ENCODE data around the gene FOXP1. TPM values are rescaled to one million over a fixed set of nuclear protein-coding genes. Genes with fewer than 3 reads are reported as not detected.

FOXP1 gene
- total RNA-seq, 1 donor from 2014 or later: 56.7 TPM

- no peak for DNase-seq (ENCODE audit: low read depth in 2 of 2)
Observed at GRCh38 chr3:71160785-71161546, 422.6 kb downstream of the FOXP1 start.

DNA sequence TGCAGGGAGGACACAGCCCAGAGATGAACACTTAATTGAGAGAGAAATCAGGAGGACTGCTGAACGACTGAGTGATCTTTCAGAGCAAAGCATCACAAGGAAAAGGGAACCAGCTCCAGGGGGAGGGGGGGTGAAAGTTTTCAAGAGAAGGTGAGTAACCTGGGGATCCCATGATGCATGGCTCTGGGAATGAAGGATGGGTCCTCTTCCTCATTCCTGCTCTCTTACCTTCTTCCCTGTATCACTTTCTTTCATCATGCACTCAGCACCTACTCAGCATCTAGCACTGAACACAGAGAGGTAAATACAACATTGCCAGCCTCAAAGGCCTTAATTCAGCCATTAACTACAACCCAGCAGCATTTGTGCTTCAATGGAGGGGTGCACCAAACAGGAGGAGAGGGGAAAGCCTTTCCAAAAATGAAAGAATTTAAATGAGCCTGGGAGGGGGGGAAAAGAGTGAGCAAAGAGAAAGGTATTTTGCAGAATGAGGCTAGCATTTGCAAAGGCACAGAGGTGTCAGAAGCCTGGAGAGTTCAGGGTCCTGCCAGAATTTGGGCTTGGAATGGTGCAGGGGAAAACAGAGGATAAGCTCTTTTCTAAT lies 427.4 kb downstream of the FOXP1 start:
- DNase-seq (ENCODE audit: low read depth in 2 of 2): no peak

GRCh38 chr3:71154846-71155245 lies 428.7 kb downstream of the FOXP1 start:
- DNase-seq (ENCODE audit: low read depth in 2 of 2): no peak

DNA sequence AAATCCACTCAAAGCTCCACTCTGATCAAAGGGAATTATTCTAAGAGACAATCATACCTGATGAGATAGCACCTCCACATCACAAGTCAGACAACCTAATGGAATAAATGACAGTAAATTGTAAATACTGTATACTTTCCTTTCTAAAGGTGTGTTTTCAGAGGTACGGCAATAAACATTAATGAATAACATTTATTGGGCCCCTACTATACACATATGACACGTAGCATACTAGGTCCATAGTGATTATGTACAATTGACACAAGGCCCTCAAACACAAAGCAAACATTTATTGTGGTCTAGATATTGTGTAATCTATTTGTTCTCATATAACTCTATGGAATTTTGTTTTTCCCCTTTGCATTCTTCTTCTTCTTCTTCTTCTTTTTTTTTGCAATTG lies 429.8 kb downstream of the FOXP1 start:
- no peak for DNase-seq (ENCODE audit: low read depth in 2 of 2)

GRCh38 chr3:71152892-71153265 lies 430.6 kb downstream of the FOXP1 start:
- DNase-seq (ENCODE audit: low read depth in 2 of 2): no peak

GRCh38 chr3:71152039-71152891 lies 431.3 kb downstream of the FOXP1 start:
- DNase-seq (ENCODE audit: low read depth in 2 of 2): no peak

DNA sequence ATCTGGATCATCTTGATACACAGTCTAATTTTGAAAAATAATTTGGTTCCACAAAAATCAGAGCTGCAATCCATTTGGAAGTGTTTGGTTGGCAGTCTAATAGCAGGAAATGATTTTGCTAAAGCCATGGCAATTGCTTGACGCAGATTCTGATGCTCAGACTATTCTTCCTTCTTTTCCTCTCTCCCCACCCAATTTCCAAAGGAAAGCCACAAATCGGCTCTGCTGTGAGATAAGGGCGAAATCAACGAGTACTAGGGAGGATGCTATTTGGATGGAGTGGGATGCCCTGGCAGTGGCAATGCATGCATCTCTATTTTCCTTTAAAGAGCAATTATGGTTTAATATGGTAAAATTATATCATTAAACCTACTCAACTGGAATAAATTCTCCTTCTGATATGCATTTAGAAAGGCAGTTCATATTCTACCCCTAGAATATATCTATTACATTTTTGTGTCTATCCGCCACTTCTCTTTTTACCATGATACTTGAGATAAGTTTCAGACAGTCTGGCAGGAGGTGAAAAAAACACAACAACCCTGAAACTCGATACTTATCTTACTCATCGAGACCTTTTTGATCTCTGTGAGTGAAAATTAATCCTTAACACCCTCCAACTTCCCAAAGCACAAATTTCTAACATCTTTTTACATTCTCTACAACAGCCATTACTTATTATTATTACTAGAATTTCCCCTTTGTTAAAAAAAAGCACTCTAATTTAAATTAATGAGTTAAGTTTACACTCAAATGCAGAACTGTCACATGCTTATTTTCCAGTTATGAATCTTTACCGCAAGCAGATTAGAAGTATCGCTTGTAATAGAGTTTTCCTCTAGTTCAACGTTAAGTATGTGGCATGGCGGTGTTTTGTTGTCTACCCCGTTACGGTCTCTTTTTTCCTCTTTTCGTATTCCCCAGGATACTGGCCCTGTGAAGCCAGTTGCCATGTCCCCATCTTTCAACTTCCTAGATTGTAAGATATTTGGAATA lies 433.3 kb downstream of the FOXP1 start:
- DNase-seq (ENCODE audit: low read depth in 2 of 2): no peak

DNA sequence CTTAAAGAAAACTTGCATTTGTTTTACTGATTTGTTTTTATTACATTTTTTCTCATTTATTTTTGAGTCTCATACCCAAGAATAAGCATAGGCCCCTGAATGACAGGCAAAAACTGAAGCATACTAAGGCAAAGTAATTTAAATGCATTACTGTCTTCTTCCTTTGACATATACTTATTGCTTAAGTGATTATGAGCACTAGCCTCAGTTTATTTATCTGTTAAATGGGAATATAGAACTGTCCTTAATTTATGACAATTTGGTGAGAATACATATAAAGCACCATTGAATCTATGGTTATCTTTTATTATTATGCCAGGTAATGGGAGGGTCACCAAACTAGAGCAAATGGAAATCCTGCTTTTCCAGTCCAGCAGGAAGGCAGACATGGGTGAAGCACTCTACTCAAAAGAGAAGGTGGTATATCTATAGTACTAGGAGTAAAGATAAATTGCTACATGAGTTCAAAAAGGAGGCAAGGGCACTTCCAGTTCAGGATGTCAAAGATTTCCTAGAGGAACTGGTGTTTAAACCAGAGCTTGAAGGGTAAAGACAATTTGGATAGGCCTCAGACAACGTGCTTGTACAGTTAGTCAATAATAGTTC lies 435.0 kb downstream of the FOXP1 start:
- no peak for DNase-seq (ENCODE audit: low read depth in 2 of 2)

- no peak for DNase-seq (ENCODE audit: low read depth in 2 of 2)
Observed at GRCh38 chr3:71146673-71147072, 436.9 kb downstream of the FOXP1 start.

GRCh38 chr3:71145954-71146353 lies 437.6 kb downstream of the FOXP1 start:
- DNase-seq (ENCODE audit: low read depth in 2 of 2): no peak

DNA sequence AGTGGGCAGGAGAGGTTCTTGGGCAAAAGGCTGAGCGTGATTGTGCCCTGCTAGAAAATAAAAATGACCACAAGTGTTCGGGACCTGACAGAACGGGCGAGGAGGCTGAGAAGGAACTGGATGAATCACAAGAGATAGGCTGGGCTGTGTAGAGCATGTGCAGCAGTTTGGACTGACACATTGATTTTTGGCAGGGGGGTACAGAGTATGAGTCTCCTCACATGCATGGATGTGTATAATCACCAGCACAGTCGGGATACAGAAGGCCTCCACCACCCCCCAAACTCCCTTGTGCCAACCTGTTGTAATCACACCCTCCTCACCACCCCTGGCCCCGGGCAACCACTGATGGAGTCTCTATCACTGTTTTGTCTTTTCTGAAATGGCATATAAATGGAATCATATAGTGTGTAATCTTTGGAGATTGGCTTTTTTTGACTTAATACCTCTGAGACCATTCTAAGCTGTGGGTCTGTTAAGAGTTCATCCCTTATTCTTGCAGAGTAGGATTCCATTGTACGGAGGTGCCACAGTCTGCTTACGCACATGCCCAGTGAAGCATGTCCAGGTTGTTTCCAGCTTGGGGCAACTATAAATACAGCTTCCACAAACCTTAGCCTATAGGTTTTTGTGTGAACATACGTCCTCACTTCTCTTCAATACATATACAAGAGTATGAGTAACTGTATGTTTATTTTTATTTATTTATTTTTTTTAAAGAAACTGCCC lies 438.8 kb downstream of the FOXP1 start:
- no peak for DNase-seq (ENCODE audit: low read depth in 2 of 2)

DNA sequence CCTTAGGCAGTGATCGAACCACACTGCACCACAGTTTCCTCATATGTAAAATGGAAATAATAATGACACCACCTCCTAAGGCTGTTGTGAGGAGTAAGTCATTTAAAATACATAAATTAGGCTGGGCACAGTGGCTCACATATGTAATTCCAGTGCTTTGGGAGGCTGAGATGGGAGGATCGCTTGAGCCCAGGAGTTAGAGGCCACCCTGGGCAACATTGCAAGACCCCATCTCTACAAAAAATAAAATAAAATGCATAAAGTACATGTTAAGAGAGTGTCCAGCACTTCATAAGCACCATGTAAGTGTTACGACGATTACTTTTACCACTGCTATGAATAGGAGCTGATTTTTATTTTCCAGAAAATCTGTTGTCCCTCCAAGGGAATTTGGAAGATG lies 440.0 kb downstream of the FOXP1 start:
- DNase-seq (ENCODE audit: low read depth in 2 of 2): no peak

- no peak for DNase-seq (ENCODE audit: low read depth in 2 of 2)
Observed at GRCh38 chr3:71142441-71143161, 440.9 kb downstream of the FOXP1 start.

GRCh38 chr3:71140477-71140876 lies 443.1 kb downstream of the FOXP1 start:
- DNase-seq (ENCODE audit: low read depth in 2 of 2): no peak

GRCh38 chr3:71139496-71139895 lies 444.0 kb downstream of the FOXP1 start:
- no peak for DNase-seq (ENCODE audit: low read depth in 2 of 2)

GRCh38 chr3:71138410-71138809 lies 445.1 kb downstream of the FOXP1 start:
- DNase-seq (ENCODE audit: low read depth in 2 of 2): no peak

GRCh38 chr3:71136276-71136675 lies 447.3 kb downstream of the FOXP1 start:
- DNase-seq (ENCODE audit: low read depth in 2 of 2): no peak

DNA sequence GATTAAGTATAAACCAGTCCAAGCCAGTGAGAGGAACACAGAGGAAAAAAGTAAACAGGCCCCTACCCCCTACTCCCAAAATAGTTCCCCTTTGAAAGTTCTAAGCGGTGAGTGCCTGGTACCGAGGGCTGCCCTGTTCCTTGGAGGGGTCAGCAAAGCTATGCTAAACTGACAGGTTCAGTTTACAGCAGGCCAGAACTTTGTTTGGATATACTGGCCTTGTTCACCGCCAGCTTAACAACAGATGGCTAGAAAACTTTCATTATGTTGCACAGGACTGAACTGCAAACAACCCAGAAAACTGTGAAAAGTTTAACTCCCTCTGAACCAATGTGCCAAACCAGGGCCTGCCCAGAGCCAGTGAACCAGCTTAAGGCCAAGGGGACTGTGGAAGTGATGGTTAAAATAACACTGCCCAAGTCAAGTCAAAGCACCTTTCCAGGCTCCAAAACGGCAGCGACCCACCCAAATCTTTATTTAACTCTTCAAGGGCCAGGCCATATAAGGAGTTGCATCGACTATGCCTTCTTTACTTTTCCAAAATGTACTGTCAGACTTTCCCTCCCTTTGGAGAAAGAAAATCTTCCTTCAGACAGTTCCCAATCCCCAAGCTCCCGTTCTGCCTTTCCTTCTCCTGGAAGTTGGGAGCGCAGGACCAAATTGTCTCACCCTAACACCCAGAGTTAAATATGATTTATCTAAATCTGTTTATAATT lies 448.0 kb downstream of the FOXP1 start:
- no peak for DNase-seq (ENCODE audit: low read depth in 2 of 2)

GRCh38 chr3:71134521-71134920 lies 449.0 kb downstream of the FOXP1 start:
- no peak for DNase-seq (ENCODE audit: low read depth in 2 of 2)
